ENCODE measurements around the gene PSORS1C2.

- TF ChIP-seq CTCF (IDR thresholded peaks at IDR 0.05): no peak
- no peak for TF ChIP-seq MAFK (IDR thresholded peaks at IDR 0.05; ENCODE audit: partially characterized antibody)
- no peak for TF ChIP-seq E2F6 (IDR thresholded peaks at IDR 0.05; ENCODE audit: borderline replicate concordance, low read depth)
- no peak for TF ChIP-seq CEBPB (IDR thresholded peaks at IDR 0.05)
- TF ChIP-seq MAZ (IDR thresholded peaks at IDR 0.05; ENCODE audit: borderline replicate concordance, low read depth, low read length): no peak
- no peak for TF ChIP-seq JUN (IDR thresholded peaks at IDR 0.05)
- TF ChIP-seq RAD21 (conservative IDR thresholded peaks at IDR 0.05 in 1 of 2, IDR thresholded peaks at IDR 0.05 in 1 of 2): no peak
- TF ChIP-seq POLR2A (IDR thresholded peaks at IDR 0.05; ENCODE audit: low read length): no peak
These were observed 31.7 kb upstream of the PSORS1C2 start, which contains the start of gene POU5F1 for GRCh38 chr6:31170600-31170881.

Data from A549 (cell line).